ENCODE results near the gene OR4D1.
"Not testable (repeated sequence)": the region's sequence is repeated elsewhere in the genome, so short reads cannot be mapped to it uniquely, and the experiment has no call there.

Gene OR4D1

GRCh38 chr17:58147930-58148434 is at the start of gene OR4D1:
TSS of gene OR4D1 (plus strand) at chr17:58148384. CDS start at chr17:58155154, 6,770 bp downstream.
- Histone ChIP-seq H3K36me3 (ENCODE audit: control insufficient read depth in 5 of 5, insufficient read depth in 5 of 5, low read length in 5 of 5) (no peaks in the 10 kb centered on the region), H3K4me1 (ENCODE audit: control insufficient read depth in 5 of 5, insufficient read depth in 5 of 5, low read length in 5 of 5) (peaks cover 0 to 3% (median 0%) of the 10 kb centered on the region in 5 donors), H3K9ac (ENCODE audit: low read length in 5 of 5) (no peak within 1 kb of the TSS), H3K27me3 (ENCODE audit: control insufficient read depth in 5 of 5, insufficient read depth in 4 of 5, low read length in 5 of 5) (peaks cover 0 to 11% (median 0%) of the 10 kb centered on the region in 5 donors), H3K27ac (ENCODE audit: low read depth, low read length) (no peak within 1 kb of the TSS), H3K4me3 (ENCODE audit: low read depth in 1 of 5, low read length in 5 of 5) (no peak within 1 kb of the TSS), H3K9me3 (ENCODE audit: control insufficient read depth in 5 of 5, low read length in 5 of 5) (peaks cover 10 to 31% (median 20%) of the 10 kb centered on the region in 5 donors)

- H3K4me3 ChIP-seq (ENCODE audit: low read depth in 1 of 5, low read length in 5 of 5), result no peak overlapping the region
- no peaks in the 10 kb centered on the region for H3K36me3 ChIP-seq (ENCODE audit: control insufficient read depth in 5 of 5, insufficient read depth in 5 of 5, low read length in 5 of 5)
- no peaks in the 10 kb centered on the region for H3K4me1 ChIP-seq (ENCODE audit: control insufficient read depth in 5 of 5, insufficient read depth in 5 of 5, low read length in 5 of 5)
- H3K27me3 ChIP-seq (ENCODE audit: control insufficient read depth in 5 of 5, insufficient read depth in 4 of 5, low read length in 5 of 5), result no peaks in the 10 kb centered on the region
- H3K27ac ChIP-seq (ENCODE audit: low read depth, low read length), result no peak overlapping the region
- H3K9ac ChIP-seq (ENCODE audit: low read length in 5 of 5), result no peak overlapping the region
- H3K9me3 ChIP-seq (ENCODE audit: control insufficient read depth in 5 of 5, low read length in 5 of 5), result no peaks in the 10 kb centered on the region
Observed at GRCh38 chr17:58100506-58100905, 47.7 kb upstream of the OR4D1 start.

- not testable (repeated sequence) for H3K4me1 ChIP-seq (ENCODE audit: control insufficient read depth in 5 of 5, insufficient read depth in 5 of 5, low read length in 5 of 5); H3K4me3 ChIP-seq (ENCODE audit: low read depth in 1 of 5, low read length in 5 of 5); H3K36me3 ChIP-seq (ENCODE audit: control insufficient read depth in 5 of 5, insufficient read depth in 5 of 5, low read length in 5 of 5); H3K9me3 ChIP-seq (ENCODE audit: control insufficient read depth in 5 of 5, low read length in 5 of 5); H3K9ac ChIP-seq (ENCODE audit: low read length in 5 of 5); H3K27ac ChIP-seq (ENCODE audit: low read depth, low read length); H3K27me3 ChIP-seq (ENCODE audit: control insufficient read depth in 5 of 5, insufficient read depth in 4 of 5, low read length in 5 of 5)
Observed at GRCh38 chr17:58101898-58102297, 46.3 kb upstream of the OR4D1 start.

GRCh38 chr17:58105093-58105492 is 43.1 kb upstream of the OR4D1 start:
- no peaks in the 10 kb centered on the region for H3K9me3 ChIP-seq (ENCODE audit: control insufficient read depth in 5 of 5, low read length in 5 of 5)
- H3K36me3 ChIP-seq (ENCODE audit: control insufficient read depth in 5 of 5, insufficient read depth in 5 of 5, low read length in 5 of 5), result no peaks in the 10 kb centered on the region
- H3K27ac ChIP-seq (ENCODE audit: low read depth, low read length), result no peak overlapping the region
- H3K4me3 ChIP-seq (ENCODE audit: low read depth in 1 of 5, low read length in 5 of 5), result no peak overlapping the region
- no peak overlapping the region for H3K9ac ChIP-seq (ENCODE audit: low read length in 5 of 5)
- H3K27me3 ChIP-seq (ENCODE audit: control insufficient read depth in 5 of 5, insufficient read depth in 4 of 5, low read length in 5 of 5), result no peaks in the 10 kb centered on the region
- no peaks in the 10 kb centered on the region for H3K4me1 ChIP-seq (ENCODE audit: control insufficient read depth in 5 of 5, insufficient read depth in 5 of 5, low read length in 5 of 5)

GRCh38 chr17:58107306-58107705 is 40.9 kb upstream of the OR4D1 start:
- Histone ChIP-seq H3K4me3 (ENCODE audit: low read depth in 1 of 5, low read length in 5 of 5) (no peak overlapping the region), H3K27ac (ENCODE audit: low read depth, low read length) (no peak overlapping the region), H3K9ac (ENCODE audit: low read length in 5 of 5) (no peak overlapping the region), H3K36me3 (ENCODE audit: control insufficient read depth in 5 of 5, insufficient read depth in 5 of 5, low read length in 5 of 5) (no peaks in the 10 kb centered on the region), H3K9me3 (ENCODE audit: control insufficient read depth in 5 of 5, low read length in 5 of 5) (no peaks in the 10 kb centered on the region), H3K27me3 (ENCODE audit: control insufficient read depth in 5 of 5, insufficient read depth in 4 of 5, low read length in 5 of 5) (peaks cover 0 to 2% (median 0%) of the 10 kb centered on the region in 5 donors), H3K4me1 (ENCODE audit: control insufficient read depth in 5 of 5, insufficient read depth in 5 of 5, low read length in 5 of 5) (no peaks in the 10 kb centered on the region)

- no peak overlapping the region for H3K4me3 ChIP-seq (ENCODE audit: low read depth in 1 of 5, low read length in 5 of 5)
- H3K27ac ChIP-seq (ENCODE audit: low read depth, low read length), result no peak overlapping the region
- H3K27me3 ChIP-seq (ENCODE audit: control insufficient read depth in 5 of 5, insufficient read depth in 4 of 5, low read length in 5 of 5), result peaks cover 0 to 2% (median 0%) of the 10 kb centered on the region in 5 donors
- H3K36me3 ChIP-seq (ENCODE audit: control insufficient read depth in 5 of 5, insufficient read depth in 5 of 5, low read length in 5 of 5), result no peaks in the 10 kb centered on the region
- no peaks in the 10 kb centered on the region for H3K9me3 ChIP-seq (ENCODE audit: control insufficient read depth in 5 of 5, low read length in 5 of 5)
- no peaks in the 10 kb centered on the region for H3K4me1 ChIP-seq (ENCODE audit: control insufficient read depth in 5 of 5, insufficient read depth in 5 of 5, low read length in 5 of 5)
- H3K9ac ChIP-seq (ENCODE audit: low read length in 5 of 5), result no peak overlapping the region
Observed at GRCh38 chr17:58109197-58109596, 39.0 kb upstream of the OR4D1 start.

- Histone ChIP-seq H3K9ac (ENCODE audit: low read length in 5 of 5) (no peak overlapping the region), H3K27me3 (ENCODE audit: control insufficient read depth in 5 of 5, insufficient read depth in 4 of 5, low read length in 5 of 5) (peaks cover 0 to 2% (median 0%) of the 10 kb centered on the region in 5 donors), H3K9me3 (ENCODE audit: control insufficient read depth in 5 of 5, low read length in 5 of 5) (no peaks in the 10 kb centered on the region), H3K4me3 (ENCODE audit: low read depth in 1 of 5, low read length in 5 of 5) (no peak overlapping the region), H3K36me3 (ENCODE audit: control insufficient read depth in 5 of 5, insufficient read depth in 5 of 5, low read length in 5 of 5) (no peaks in the 10 kb centered on the region), H3K4me1 (ENCODE audit: control insufficient read depth in 5 of 5, insufficient read depth in 5 of 5, low read length in 5 of 5) (no peaks in the 10 kb centered on the region), H3K27ac (ENCODE audit: low read depth, low read length) (no peak overlapping the region)
Observed at GRCh38 chr17:58110012-58110411, 38.2 kb upstream of the OR4D1 start.

- Histone ChIP-seq H3K27ac (ENCODE audit: low read depth, low read length) (no peak overlapping the region), H3K36me3 (ENCODE audit: control insufficient read depth in 5 of 5, insufficient read depth in 5 of 5, low read length in 5 of 5) (no peaks in the 10 kb centered on the region), H3K9me3 (ENCODE audit: control insufficient read depth in 5 of 5, low read length in 5 of 5) (no peaks in the 10 kb centered on the region), H3K4me3 (ENCODE audit: low read depth in 1 of 5, low read length in 5 of 5) (no peak overlapping the region), H3K9ac (ENCODE audit: low read length in 5 of 5) (no peak overlapping the region), H3K27me3 (ENCODE audit: control insufficient read depth in 5 of 5, insufficient read depth in 4 of 5, low read length in 5 of 5) (peaks cover 3 to 12% (median 8%) of the 10 kb centered on the region in 5 donors), H3K4me1 (ENCODE audit: control insufficient read depth in 5 of 5, insufficient read depth in 5 of 5, low read length in 5 of 5) (no peaks in the 10 kb centered on the region)
Observed at GRCh38 chr17:58111676-58112075, 36.5 kb upstream of the OR4D1 start.

GRCh38 chr17:58112970-58113631 is 35.1 kb upstream of the OR4D1 start:
- H3K27ac ChIP-seq (ENCODE audit: low read depth, low read length), result no peak overlapping the region
- peaks cover 3 to 13% (median 10%) of the 10 kb centered on the region in 5 donors for H3K27me3 ChIP-seq (ENCODE audit: control insufficient read depth in 5 of 5, insufficient read depth in 4 of 5, low read length in 5 of 5)
- H3K9ac ChIP-seq (ENCODE audit: low read length in 5 of 5), result no peak overlapping the region
- no peaks in the 10 kb centered on the region for H3K9me3 ChIP-seq (ENCODE audit: control insufficient read depth in 5 of 5, low read length in 5 of 5)
- H3K36me3 ChIP-seq (ENCODE audit: control insufficient read depth in 5 of 5, insufficient read depth in 5 of 5, low read length in 5 of 5), result no peaks in the 10 kb centered on the region
- H3K4me1 ChIP-seq (ENCODE audit: control insufficient read depth in 5 of 5, insufficient read depth in 5 of 5, low read length in 5 of 5), result no peaks in the 10 kb centered on the region
- no peak overlapping the region for H3K4me3 ChIP-seq (ENCODE audit: low read depth in 1 of 5, low read length in 5 of 5)

GRCh38 chr17:58113947-58114346 is 34.2 kb upstream of the OR4D1 start:
- Histone ChIP-seq H3K4me3 (ENCODE audit: low read depth in 1 of 5, low read length in 5 of 5) (no peak overlapping the region), H3K9me3 (ENCODE audit: control insufficient read depth in 5 of 5, low read length in 5 of 5) (no peaks in the 10 kb centered on the region), H3K4me1 (ENCODE audit: control insufficient read depth in 5 of 5, insufficient read depth in 5 of 5, low read length in 5 of 5) (no peaks in the 10 kb centered on the region), H3K36me3 (ENCODE audit: control insufficient read depth in 5 of 5, insufficient read depth in 5 of 5, low read length in 5 of 5) (no peaks in the 10 kb centered on the region), H3K9ac (ENCODE audit: low read length in 5 of 5) (no peak overlapping the region), H3K27ac (ENCODE audit: low read depth, low read length) (no peak overlapping the region), H3K27me3 (ENCODE audit: control insufficient read depth in 5 of 5, insufficient read depth in 4 of 5, low read length in 5 of 5) (peaks cover 3 to 13% (median 12%) of the 10 kb centered on the region in 5 donors)
